GM11168 (cell line): Measurements from ENCODE around the gene CCDC102B.
"Not testable (repeated sequence)": the region's sequence is repeated elsewhere in the genome, so short reads cannot be mapped to it uniquely, and the experiment has no call there.

ENCODE experiments used
- in situ Hi-C: fragments of 300-500 bp; cut with MboI; formaldehyde crosslinking; loops from one replicate; pipeline ENCODE4 v1.12.0; 2022; ENCODE audit warnings: low sequenced_read_pairs; ENCODE audit not compliant: unreplicated experiment

Gene CCDC102B

DNA sequence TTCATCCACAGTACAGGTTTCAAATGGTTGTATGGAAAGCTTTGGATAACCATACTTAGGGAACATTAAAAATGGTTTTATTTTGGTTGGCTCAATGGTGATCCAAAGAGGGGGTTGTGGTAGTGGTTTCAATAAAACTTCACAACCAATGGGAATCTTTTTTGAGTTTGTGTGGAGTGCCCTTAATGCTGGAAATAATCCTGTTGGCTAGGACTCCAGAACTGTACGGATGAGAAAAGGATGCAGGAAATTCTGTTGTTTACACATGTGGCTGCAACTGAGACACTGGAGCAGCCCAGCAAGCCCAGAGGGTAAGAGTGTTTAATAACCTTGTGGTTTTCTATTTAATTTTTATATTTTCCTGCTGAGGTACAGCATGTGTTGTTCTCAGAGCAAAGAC, at the start of gene CCDC102B:
Gene CCDC102B, plus strand, starts transcription at position 210 of the 400 bp plus-strand sequence. CDS start 38,684 bp downstream, outside the sequence.
- in situ Hi-C loops = no loop called here

DNA sequence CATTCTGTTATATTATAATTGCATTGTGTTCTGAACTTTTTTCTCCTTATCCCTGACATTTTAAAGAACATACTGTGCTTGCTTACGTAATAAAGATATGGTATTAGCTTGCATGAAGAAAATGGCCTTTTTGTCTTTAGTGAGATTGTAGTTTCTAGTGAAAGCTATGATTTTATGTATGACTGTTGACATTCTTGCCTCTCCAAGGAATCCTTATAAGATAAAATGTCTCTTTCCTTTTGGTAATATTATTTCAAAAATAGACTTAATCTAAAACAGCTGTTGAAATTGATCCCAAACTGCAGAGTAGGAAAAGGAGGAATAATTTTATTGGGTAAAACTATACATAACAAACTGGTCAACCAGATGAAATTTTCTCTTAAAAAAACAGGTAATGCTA, 40.8 kb upstream of the CCDC102B start:
- in situ Hi-C loops = no loop called here

DNA sequence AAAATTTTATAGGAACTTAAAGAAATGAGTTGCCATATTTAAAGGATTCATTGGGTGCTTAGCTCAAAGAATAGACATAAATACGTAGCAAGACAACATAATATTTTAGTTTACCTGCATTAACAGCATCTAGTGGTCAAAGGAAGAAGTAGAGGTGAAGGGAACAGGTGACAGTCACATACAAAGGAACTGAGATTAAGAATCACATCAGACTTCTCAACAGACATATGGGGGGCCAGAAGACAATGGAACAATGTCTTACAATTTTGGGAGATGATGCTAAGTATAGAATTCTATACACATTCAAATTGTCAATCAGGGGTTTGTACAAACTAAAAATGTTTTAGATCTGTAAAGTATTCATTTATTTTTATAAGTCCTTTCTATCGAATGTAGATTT, 38.6 kb upstream of the CCDC102B start:
- in situ Hi-C loops = no loop called here

DNA sequence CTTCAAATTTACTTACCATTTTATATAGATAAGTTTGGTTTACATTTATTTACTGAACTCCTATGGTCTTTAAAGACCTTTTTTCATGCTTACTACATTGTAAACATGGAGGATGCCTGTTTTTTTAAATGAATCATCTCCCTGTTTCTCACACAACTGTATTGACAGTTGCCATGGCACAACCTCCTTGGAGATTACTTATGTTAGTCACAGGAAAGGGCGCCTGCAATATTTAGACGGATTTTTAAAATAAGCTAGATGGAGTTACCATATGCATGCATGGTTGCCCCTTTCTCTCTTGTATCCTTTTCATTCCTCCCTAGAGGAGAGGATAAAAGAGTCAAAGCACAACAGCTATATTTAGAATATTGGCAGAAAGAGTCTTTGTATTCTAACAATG, 34.8 kb upstream of the CCDC102B start:
- in situ Hi-C loops = no loop called here

DNA sequence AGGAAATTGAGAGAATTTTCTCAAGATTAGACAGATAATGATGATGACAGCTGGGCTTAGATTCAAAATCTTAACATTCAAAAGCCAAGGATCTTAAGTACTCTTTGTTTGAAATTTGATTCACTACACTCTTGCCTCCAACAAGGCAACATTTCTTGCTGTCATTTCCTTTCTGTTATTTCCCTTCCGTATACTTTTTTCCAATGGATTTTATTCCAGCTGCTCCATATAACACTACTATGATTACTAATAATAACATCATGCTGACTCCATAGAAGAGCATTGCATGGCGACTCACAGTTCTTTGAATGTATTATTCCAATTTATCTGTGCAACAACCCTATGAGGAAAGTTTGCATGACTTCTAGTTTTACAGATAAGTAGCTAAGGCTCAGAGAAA, 33.9 kb upstream of the CCDC102B start:
- in situ Hi-C loops = no loop called here

DNA sequence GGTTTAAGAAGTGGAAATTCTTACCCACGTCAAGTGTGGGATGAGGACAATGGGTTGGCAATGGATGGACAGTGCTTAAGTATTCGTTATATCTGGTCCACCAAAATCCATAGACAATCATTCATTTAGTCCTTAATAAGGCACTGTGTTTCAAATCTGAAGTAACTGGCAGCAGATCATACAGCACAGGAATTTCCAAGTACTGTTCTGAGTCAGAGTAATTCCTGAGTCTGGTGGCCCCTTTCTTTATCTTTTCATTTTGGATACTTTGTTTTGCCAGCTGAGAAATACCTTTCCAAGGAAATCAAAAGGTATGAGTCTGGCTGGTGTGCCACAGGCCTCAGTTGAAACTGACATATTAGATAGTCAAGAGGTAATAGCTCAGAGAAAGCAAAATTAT, 31.4 kb upstream of the CCDC102B start:
- in situ Hi-C loops = no loop called here

DNA sequence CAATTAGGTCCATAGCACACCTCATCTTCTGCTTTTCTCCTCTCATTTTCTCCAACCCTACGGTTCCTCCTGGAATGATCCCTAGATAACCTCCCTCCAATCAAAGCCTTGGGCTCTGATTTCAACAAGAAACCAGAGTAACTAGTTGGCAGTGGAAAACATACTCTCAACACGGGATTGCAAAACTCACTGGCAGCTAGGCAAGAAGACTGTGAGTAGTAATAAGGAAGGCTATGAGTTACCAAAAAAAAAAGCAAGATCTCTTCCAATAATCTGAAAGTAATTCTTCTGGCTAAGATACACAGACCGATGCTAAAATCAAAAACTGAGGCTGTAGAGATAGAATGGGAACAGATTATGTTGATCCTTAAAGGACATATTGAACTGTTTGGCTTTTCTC, 28.4 kb upstream of the CCDC102B start:
- in situ Hi-C loops = no loop called here

DNA sequence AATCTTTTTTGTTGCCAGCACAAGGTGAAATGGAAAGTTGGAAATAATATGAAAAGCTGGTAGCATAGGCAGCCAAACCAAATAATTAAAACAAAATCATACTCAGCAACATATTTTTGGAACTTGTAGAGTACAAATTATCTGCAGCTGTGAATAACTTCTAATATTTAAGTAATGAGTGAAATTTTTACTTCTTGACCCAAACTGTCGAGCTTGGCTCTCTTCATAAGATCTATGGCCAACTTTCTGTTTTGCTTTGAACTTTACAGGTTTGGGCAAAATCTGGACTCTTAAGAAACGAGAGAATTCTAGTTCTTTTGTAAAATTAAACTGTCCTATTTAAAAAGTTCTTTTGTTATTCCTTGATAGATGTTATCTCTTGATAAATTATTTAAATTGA, 25.6 kb upstream of the CCDC102B start:
- in situ Hi-C loops = no loop called here

DNA sequence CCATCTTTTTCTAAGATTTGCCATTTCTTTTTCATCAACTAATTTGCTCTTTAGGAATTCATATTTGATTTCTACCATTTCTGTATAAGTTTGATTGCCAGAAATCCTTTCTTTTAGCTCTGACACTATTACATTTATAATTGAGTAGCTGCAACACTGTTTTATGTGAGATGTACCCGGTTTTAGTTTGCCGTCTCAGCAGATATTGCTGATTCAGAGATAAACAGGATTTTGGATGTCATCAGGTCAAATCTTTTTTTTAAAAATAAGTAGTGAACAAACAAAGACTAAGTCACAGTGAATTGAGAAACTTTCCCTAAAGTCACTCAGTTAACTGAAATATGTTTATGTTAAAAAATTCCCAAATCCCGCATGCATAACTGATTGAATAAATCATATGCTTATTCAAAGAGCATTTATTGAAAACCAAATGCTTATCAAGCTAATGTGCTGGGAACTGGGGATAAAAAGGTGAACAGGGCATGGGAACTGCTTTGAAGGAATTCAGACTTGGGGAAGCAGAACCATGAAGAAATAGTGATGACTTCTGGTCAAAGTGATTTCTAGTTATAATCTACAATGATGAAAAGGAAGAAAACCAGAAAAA, 19.5 kb upstream of the CCDC102B start:
- in situ Hi-C loops = no loop called here

DNA sequence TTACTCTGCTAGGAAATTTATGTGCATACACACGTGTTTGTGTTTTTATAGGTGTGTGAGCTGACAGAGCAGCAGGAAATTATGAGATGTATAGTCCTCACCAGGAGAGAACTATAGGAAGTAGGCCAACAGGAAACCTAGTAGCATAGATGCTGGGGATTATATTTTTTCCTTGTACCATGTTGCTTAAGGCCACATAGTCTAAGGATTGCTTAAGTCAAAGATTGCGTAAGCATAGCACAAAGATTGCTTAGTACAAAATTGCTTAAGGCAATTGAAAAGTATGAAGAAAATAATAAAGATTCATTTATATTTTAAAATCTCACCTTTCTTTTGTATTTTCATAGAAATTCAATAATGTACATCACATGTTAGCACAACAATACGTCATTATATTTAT, 18.7 kb upstream of the CCDC102B start:
- in situ Hi-C loops = no loop called here

DNA sequence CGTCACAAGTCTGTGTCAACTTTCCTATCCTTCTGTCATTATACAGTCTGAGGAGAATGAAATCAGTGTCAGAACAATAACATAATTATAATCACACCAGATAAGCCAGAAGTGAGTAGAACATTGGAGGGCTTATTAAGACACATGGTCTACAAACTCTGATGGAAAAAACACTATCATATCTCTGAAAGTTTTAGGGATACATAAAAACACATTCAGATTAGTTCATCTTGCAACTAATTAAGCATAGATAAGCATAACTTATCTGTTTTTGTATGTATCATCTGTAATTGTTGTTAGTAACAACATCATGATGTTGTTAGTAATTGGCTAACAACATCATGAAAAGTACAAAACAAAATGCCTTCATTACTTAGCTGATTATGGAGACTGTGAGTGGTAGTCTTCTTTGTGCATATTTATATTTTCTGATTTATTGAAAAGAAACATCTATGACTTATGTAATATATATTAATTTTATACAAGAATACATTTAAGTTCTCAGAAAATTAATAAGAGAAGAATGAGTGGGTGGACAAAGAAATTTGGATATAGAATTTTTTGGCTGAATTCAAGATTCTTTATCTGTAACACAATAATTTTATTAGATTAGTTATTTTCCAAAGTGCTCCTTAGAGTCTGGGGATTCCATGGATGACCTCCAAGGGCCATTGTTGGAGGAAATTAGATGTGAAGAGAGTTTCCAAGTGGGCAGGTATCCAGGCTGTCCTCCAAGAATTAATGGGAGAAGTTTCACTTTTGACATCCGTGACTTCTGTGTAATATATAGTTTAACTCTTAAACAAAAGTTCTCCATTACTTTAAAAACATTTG, 16.9 kb upstream of the CCDC102B start:
- in situ Hi-C loops = no loop called here

DNA sequence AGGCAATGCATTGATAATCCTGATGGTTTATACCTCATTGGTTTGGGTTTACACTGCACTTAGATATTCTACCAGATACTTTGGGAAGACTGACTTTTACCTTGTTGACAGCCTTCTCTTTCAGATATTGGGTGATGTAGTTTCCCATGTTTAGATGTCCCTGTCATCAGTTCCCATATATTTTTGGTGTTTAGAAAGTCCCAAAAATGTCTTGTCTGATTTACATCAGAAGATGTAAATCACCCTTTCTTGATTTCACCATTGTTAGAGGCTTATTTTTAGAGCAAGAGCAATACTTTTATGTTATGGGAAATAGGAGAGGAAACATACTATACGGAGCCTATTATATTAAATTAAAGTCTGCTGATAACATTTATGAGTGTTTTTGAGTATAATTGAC, 14.4 kb upstream of the CCDC102B start:
- in situ Hi-C loops = no loop called here

DNA sequence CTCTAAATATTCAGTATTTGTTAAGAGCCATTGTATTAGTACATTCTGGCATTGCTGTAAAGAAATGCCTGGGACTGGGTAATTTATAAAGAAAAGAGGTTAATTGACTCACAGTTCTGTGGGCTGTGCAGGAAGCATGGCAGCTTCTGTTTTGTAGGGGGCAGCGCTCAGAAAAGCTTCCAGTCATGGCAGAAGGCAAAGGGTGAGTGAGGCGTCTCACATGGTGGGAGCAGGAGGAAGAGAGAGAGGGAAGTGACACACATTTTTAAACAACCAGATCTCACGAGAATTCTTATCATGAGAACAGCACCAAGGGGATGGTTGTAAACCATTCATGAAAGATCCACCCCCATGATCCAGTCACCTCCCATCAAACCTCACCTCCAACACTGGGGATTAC, 13.8 kb upstream of the CCDC102B start:
- in situ Hi-C loops = no loop called here

DNA sequence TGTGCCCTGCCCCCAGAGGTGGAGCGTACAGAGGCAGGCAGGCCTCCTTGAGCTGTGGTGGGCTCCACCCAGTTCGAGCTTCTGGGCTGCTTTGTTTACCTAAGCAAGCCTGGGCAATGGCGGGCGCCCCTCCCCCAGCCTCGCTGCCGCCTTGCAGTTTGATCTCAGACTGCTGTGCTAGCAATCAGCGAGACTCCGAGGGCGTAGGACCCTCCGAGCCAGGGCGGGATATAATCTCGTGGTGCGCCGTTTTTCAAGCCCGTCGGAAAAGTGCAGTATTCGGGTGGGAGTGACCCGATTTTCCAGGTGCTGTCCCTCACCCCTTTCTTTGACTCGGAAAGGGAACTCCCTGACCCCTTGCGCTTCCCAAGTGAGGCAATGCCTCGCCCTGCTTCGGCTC, 7.6 kb upstream of the CCDC102B start:
- in situ Hi-C loops = not testable (repeated sequence)

DNA sequence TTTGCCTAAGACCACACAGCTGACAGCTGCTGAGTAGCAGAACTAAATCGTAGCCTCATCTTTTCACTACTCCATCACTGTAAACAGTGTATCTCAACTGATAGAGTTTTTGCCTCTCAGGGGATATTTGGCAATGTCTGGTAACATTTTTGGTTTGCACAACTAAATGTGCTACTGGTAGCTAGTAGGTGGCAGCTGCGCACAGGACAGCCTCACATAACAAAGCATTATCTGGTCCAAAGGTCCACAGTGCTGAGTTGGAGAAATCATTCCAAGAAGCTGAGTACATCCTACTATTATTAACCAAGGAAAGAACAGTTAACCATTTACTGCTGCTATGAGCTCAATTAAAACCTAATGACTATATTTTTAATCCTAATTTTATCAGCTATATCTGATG, 6.1 kb upstream of the CCDC102B start:
- in situ Hi-C loops = no loop called here

DNA sequence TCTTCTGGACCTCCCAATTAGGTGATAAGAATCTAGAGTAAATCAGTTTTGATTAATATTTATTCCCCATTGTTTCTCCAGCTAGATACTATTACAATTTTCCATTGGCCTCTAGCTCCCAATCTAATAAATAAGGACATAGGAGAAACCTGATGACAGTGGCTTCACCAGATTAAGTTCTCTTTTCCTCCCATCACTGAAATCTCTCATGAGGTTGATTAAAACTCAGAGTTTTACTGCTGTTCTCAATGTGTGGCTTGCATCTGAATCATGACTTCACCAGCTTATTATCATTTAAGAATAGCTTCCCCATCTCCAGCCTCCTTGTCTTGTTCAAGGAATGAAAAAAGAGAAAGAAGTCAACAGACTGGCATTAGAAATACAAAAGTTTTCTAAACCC, 3.9 kb upstream of the CCDC102B start:
- in situ Hi-C loops = no loop called here

DNA sequence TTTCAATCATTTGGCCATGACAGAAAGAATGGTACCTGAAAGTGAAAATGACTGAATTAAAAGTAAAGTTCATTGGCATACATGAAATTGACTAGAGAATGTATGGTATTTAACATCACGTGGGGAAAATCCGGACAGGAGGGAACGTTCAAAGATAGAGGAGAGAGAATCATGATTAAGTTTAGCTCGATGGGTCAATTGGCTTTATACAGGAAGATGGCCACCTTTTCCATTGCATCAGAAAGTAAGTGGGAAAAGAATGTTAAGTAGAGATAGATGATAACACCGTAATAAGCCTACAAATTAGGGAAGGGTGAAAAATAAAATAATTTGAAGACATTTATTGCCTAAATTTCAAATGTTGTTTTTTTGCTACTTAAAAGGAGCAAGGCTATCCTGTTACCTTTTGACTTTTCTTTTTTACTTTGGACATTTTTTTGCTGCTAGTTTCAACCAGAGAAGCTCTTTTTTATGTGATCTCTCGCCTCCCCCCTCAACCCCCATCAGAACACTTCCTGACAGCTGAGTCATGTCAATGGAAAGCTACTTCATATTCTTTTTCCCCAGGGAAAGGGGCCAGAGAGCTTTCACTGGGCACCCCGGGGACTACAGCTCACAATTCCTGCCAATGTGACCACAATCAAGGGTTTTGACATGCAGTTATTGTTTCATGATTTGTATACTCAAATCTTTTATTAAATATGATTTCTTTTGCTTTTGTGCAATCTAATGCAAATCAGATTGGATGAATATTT, 767 bp upstream of the CCDC102B start:
- in situ Hi-C loops = no loop called here

DNA sequence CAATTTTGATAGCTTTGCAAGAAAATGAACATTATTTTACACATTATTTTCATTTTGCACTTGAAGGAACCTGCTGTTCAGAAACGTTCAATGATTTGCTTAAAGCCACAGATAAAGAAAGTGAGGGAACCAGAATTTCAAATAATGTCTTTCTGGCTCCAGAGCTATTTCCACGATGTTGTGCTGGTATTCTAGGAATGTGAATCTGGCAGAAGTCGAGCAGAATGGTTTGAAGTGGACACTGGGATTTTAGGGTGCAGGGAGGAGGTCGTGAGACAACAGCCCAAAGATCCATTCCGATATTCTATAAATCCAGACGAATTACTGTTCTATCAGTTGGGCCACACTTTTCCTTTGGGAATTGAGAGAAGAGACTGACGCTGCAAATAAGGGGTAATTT, 2.2 kb downstream of the CCDC102B start:
- in situ Hi-C loops = no loop called here

DNA sequence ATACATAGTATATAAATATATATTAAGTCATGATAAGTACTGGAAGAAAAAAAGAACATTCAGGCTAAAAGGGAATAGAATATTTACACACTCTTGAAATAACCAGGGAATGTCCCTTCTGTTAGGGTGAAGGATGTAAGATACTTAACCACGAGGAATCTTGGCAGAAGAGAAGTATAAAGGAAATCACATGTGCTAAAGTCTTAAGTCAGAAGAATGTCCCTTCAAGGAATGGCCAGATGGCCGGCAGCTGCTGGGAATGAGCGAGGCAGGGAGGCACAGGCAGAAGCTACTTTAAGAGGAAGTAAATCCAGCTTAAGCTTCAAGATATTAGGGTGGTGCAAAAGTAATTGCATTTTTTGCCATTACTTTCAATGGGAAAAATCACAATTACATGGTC, 5.5 kb downstream of the CCDC102B start:
- in situ Hi-C loops = no loop called here

DNA sequence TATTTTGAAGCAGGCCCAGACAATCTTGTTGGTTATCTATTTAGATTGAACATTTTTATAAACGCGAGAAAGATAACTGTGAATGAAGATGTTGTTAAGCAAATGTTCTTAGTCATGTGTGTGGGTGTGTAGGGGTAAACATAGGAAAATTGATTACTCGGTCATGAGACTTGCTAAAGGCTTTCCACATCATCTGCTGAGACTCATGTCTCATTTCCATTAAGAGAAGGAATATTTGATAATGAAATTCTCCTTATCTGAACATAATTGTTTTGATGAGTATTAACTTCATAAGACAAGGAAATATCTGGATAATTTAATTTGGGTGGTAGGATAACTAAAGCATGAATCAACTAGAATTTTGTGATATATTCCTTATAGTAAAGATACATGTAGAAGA, 19.7 kb downstream of the CCDC102B start:
- in situ Hi-C loops = no loop called here

DNA sequence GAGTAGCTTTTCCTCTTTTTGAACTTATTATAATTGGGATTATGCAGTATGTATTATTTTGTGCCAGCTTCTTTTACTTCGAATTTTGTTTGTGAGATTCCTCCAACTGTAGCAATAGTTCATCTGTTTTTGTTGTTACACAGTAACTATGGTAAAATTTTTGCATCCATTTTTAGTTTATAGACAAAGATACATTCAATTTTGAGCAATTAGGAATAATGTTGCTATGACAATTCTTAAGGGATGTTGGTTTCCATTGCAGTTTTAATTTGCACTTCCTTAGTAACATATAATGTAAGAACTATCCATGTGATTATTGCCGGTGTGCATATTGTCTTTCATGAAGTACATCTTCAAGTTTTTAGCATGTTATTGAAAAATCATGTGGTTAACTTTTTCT, 20.7 kb downstream of the CCDC102B start:
- in situ Hi-C loops = no loop called here
